ENCODE measurements around the gene IGF1. TPM values are rescaled to one million over a fixed set of nuclear protein-coding genes. Genes with fewer than 3 reads are reported as not detected.

Gene IGF1
- total and polyA plus RNA-seq, 4 donors, result 5.0 to 60.7 (median 10.5) TPM

- Histone ChIP-seq H3K9me3 (ENCODE audit: control insufficient read depth in 4 of 4, insufficient read depth in 3 of 4, low read length in 3 of 4) (no peaks in the 10 kb centered on the region), H3K4me1 (ENCODE audit: control insufficient read depth in 5 of 5, insufficient read depth in 5 of 5, low read length in 5 of 5) (peaks cover 0 to 3% (median 0%) of the 10 kb centered on the region in 5 donors), H3K4me3 (no peak overlapping the region), H3K27me3 (ENCODE audit: control insufficient read depth in 3 of 3, insufficient read depth in 3 of 3, low read length in 2 of 3) (no peaks in the 10 kb centered on the region), H3K9ac (ENCODE audit: insufficient read depth in 1 of 2, low read length in 2 of 2) (no peak overlapping the region), H3K27ac (ENCODE audit: low read depth in 1 of 2, low read length in 1 of 2) (no peak overlapping the region), H3K36me3 (ENCODE audit: control insufficient read depth in 4 of 4, insufficient read depth in 4 of 4, low read length in 4 of 4) (no peaks in the 10 kb centered on the region)
- 91 to 92% methylated on average over 2 of the region's 2 CpGs for WGBS, 2 donors
- DNase-seq, result no peak
- ATAC-seq (ENCODE audit: insufficient read depth, low FRiP score), result no peak
- no peak for TF ChIP-seq CTCF (IDR thresholded peaks at IDR 0.05; ENCODE audit: control extremely low read depth, extremely low read depth)
Measured at GRCh38 chr12:102401087-102401486, 79.3 kb downstream of the IGF1 start.

GRCh38 chr12:102399653-102400052 is 80.7 kb downstream of the IGF1 start:
- WGBS, 2 donors, result 74 to 85% methylated on average over 1 of the region's 1 CpG
- H3K4me3 ChIP-seq, result no peak overlapping the region

GRCh38 chr12:102396276-102396675 is 84.1 kb downstream of the IGF1 start:
- H3K36me3 ChIP-seq (ENCODE audit: control insufficient read depth in 4 of 4, insufficient read depth in 4 of 4, low read length in 4 of 4), result no peaks in the 10 kb centered on the region
- no peaks in the 10 kb centered on the region for H3K27me3 ChIP-seq (ENCODE audit: control insufficient read depth in 3 of 3, insufficient read depth in 3 of 3, low read length in 2 of 3)
- no peak for DNase-seq
- 84 to 90% methylated on average over 2 of the region's 2 CpGs for WGBS, 2 donors
- H3K4me1 ChIP-seq (ENCODE audit: control insufficient read depth in 5 of 5, insufficient read depth in 5 of 5, low read length in 5 of 5), result no peaks in the 10 kb centered on the region
- no peak overlapping the region for H3K9ac ChIP-seq (ENCODE audit: insufficient read depth in 1 of 2, low read length in 2 of 2)
- H3K4me3 ChIP-seq, result no peak overlapping the region
- no peak for TF ChIP-seq CTCF (IDR thresholded peaks at IDR 0.05; ENCODE audit: control extremely low read depth, extremely low read depth)
- H3K9me3 ChIP-seq (ENCODE audit: control insufficient read depth in 4 of 4, insufficient read depth in 3 of 4, low read length in 3 of 4), result no peaks in the 10 kb centered on the region
- no peak overlapping the region for H3K27ac ChIP-seq (ENCODE audit: low read depth in 1 of 2, low read length in 1 of 2)
- ATAC-seq (ENCODE audit: insufficient read depth, low FRiP score), result no peak

More at GRCh38 chr12:102399653-102400052, 80.7 kb downstream of the IGF1 start:
- DNase-seq, result no peak
- no peaks in the 10 kb centered on the region for H3K27me3 ChIP-seq (ENCODE audit: control insufficient read depth in 3 of 3, insufficient read depth in 3 of 3, low read length in 2 of 3)
- H3K36me3 ChIP-seq (ENCODE audit: control insufficient read depth in 4 of 4, insufficient read depth in 4 of 4, low read length in 4 of 4), result no peaks in the 10 kb centered on the region
- no peak for TF ChIP-seq CTCF (IDR thresholded peaks at IDR 0.05; ENCODE audit: control extremely low read depth, extremely low read depth)
- no peak overlapping the region for H3K27ac ChIP-seq (ENCODE audit: low read depth in 1 of 2, low read length in 1 of 2)
- ATAC-seq (ENCODE audit: insufficient read depth, low FRiP score), result no peak
- no peaks in the 10 kb centered on the region for H3K4me1 ChIP-seq (ENCODE audit: control insufficient read depth in 5 of 5, insufficient read depth in 5 of 5, low read length in 5 of 5)
- H3K9ac ChIP-seq (ENCODE audit: insufficient read depth in 1 of 2, low read length in 2 of 2), result no peak overlapping the region
- no peaks in the 10 kb centered on the region for H3K9me3 ChIP-seq (ENCODE audit: control insufficient read depth in 4 of 4, insufficient read depth in 3 of 4, low read length in 3 of 4)

- no peak for TF ChIP-seq CTCF (IDR thresholded peaks at IDR 0.05; ENCODE audit: control extremely low read depth, extremely low read depth)
- DNase-seq, result no peak
- Histone ChIP-seq H3K4me1 (ENCODE audit: control insufficient read depth in 5 of 5, insufficient read depth in 5 of 5, low read length in 5 of 5) (no peaks in the 10 kb centered on the region), H3K36me3 (ENCODE audit: control insufficient read depth in 4 of 4, insufficient read depth in 4 of 4, low read length in 4 of 4) (no peaks in the 10 kb centered on the region), H3K9ac (ENCODE audit: insufficient read depth in 1 of 2, low read length in 2 of 2) (no peak overlapping the region), H3K27me3 (ENCODE audit: control insufficient read depth in 3 of 3, insufficient read depth in 3 of 3, low read length in 2 of 3) (no peaks in the 10 kb centered on the region), H3K4me3 (no peak overlapping the region), H3K27ac (ENCODE audit: low read depth in 1 of 2, low read length in 1 of 2) (no peak overlapping the region), H3K9me3 (ENCODE audit: control insufficient read depth in 4 of 4, insufficient read depth in 3 of 4, low read length in 3 of 4) (no peaks in the 10 kb centered on the region)
- ATAC-seq (ENCODE audit: insufficient read depth, low FRiP score), result no peak
- 56 to 77% methylated on average over 1 of the region's 1 CpG for WGBS, 2 donors
Measured at GRCh38 chr12:102394200-102394599, 86.2 kb downstream of the IGF1 start.

Data from lung (tissue), 12 donors.